Astrocyte of the spinal cord (primary cell): ENCODE data around the gene RACK1.
"Not testable (repeated sequence)": the region's sequence is repeated elsewhere in the genome, so short reads cannot be mapped to it uniquely, and the experiment has no call there.

ENCODE experiments used
- DNase-seq: peaks from one replicate; pipeline ENCODE4 v3.0.0; 2011; ENCODE audit warnings: low read depth, low spot score
- H3K4me3 ChIP-seq: 2 replicates; pipeline ENCODE4 v1.5.1; 2011; ENCODE audit warnings: low read depth, mild to moderate bottlenecking, low read length, moderate library complexity
- in situ Hi-C: cut with HindIII; loops from 2 replicates; pipeline ENCODE4 v1.10.0; 2017; ENCODE audit warnings: low sequenced_read_pairs
- TF ChIP-seq, protein P1 (sequence below): IDR thresholded peaks from 2 replicates; pipeline ENCODE4 v1.5.1; 2012; ENCODE audit warnings: low read depth, mild to moderate bottlenecking, low read length, inconsistent platforms

RACK1 gene

DNA sequence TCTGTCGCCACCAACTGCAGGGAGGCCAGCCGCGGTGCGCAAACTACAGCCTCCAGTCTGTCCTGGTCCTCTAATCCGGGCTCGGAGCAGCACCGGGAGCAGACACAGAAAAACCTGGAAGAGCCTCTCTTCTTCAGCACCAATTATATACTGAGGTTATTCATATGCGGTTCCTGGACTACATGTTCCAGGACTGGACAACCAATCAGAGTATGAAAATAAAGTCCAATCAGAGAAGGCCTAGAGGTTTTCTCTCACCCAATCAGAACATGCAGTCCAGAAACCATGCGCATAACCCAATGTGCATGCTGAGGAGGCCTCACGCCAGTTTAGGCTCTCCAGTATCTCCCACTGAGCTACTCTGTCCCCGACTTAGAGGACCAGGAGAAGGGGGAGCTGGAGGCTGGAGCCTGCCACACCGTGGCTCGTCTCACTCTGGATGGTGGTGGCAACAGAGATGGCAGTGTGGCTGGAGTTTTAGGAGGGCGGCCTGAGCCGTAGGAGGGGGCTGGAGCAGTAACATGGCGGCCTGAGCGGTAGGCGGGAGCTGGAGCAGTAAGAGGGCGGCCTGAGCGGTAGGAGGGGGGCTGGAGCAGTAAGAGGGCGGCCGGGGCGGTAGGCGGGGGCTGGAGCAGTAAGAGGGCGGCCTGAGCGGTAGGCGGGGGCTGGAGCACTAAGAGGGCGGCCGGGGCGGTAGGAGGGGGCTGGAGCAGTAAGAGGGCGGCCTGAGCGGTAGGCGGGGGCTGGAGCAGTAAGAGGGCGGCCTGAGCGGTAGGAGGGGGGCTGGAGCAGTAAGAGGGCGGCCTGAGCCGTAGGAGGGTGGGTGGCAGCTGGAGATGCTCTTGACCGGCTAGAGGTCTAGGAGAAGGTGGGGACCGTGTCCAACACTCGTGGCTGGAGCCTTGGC is 37.6 kb upstream of the RACK1 start:
- TF ChIP-seq, protein P1, sequence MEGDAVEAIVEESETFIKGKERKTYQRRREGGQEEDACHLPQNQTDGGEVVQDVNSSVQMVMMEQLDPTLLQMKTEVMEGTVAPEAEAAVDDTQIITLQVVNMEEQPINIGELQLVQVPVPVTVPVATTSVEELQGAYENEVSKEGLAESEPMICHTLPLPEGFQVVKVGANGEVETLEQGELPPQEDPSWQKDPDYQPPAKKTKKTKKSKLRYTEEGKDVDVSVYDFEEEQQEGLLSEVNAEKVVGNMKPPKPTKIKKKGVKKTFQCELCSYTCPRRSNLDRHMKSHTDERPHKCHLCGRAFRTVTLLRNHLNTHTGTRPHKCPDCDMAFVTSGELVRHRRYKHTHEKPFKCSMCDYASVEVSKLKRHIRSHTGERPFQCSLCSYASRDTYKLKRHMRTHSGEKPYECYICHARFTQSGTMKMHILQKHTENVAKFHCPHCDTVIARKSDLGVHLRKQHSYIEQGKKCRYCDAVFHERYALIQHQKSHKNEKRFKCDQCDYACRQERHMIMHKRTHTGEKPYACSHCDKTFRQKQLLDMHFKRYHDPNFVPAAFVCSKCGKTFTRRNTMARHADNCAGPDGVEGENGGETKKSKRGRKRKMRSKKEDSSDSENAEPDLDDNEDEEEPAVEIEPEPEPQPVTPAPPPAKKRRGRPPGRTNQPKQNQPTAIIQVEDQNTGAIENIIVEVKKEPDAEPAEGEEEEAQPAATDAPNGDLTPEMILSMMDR, result no peak
- in situ Hi-C loops, result no loop called here
- DNase-seq, result no peak
- no peak overlapping the region for H3K4me3 ChIP-seq

DNA sequence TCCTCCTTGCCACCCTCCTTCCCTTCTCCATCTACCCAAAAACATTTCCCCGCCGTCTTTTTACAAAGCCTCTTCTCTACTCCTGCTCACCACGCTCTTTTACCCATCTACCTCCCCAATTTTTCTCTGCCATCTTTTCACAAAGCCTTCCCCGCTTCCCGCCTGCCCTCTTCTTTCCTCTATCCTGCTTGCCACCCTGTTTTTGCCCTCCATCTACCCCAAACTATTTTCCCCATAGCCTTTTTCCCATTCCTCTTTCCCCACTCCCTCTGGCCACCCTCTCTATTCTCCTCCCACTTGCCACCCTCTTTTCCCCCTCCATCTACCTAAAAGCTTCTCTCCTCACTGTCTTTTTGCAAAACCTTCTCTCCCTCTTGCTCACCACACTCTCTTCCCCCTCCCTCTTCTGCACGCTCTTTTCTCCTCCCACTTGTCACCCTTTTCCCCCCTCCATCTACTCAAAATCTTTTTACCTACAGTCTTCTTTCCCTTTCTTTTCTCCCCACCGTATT is 36.6 kb upstream of the RACK1 start:
- no peak for DNase-seq
- in situ Hi-C loops, result no loop called here

DNA sequence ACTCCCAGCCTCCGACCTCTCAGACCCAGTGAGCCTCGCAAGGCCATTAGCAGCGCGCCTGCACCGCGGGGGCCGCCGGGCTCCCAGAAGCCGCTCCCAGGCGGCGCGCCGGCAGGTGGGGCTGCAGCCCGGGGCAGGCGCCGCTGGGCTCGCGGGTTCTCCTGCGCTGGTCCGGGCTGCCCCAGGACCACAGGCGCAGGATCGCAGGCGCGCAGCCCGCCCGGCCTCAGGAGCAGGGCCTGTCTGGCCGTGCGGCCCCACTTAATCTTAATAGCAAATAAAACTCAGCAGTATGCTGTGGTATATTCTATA is 29.7 kb upstream of the RACK1 start:
- H3K4me3 ChIP-seq, in situ Hi-C loops, DNase-seq: not testable (repeated sequence)

More for the DNA sequence above, 36.6 kb upstream of the RACK1 start:
- TF ChIP-seq, protein P1, result no peak
- H3K4me3 ChIP-seq, result no peak overlapping the region

DNA sequence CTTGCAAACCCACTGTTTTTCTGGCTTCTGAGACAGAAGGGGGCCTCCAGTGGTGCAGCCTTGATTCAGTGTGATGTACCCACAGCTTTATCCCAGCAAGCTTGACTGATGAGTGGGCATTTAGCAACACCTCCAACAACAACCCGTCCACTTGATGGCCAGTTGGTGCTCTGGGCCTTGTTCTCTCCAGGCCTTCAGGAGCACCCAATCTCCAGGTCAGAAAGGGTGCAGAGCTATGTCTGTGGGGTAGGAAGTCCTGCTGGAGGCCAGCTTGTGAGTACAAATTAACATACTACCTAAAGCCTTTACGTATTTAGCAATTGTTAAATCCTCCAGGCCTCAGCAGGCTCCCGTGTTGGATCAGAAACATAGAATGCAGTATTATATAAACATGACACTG is 27.4 kb upstream of the RACK1 start:
- in situ Hi-C loops, result no loop called here
- TF ChIP-seq, protein P1, result no peak

DNA sequence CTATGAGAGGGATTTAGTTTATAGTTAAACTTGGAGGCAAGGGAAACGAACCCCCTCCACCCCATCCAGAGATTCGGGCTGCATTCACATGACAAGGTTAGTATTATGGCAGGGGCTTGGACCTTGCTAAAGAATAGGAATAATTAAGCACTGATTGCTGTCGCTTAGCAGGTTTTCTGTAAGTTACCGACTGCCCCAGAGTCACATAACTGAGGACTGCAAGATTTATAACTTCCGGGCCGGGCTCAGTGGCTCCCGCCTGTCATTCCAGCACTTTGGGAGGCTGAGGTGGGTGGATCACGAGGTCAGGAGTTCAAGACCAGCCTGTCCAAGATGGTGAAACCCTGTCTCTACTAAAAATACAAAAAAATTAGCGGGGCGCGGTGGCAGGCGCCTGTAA is 24.2 kb upstream of the RACK1 start:
- H3K4me3 ChIP-seq, in situ Hi-C loops, DNase-seq: not testable (repeated sequence)

More for the DNA sequence above, 27.4 kb upstream of the RACK1 start:
- no peak for DNase-seq
- H3K4me3 ChIP-seq, result no peak overlapping the region

DNA sequence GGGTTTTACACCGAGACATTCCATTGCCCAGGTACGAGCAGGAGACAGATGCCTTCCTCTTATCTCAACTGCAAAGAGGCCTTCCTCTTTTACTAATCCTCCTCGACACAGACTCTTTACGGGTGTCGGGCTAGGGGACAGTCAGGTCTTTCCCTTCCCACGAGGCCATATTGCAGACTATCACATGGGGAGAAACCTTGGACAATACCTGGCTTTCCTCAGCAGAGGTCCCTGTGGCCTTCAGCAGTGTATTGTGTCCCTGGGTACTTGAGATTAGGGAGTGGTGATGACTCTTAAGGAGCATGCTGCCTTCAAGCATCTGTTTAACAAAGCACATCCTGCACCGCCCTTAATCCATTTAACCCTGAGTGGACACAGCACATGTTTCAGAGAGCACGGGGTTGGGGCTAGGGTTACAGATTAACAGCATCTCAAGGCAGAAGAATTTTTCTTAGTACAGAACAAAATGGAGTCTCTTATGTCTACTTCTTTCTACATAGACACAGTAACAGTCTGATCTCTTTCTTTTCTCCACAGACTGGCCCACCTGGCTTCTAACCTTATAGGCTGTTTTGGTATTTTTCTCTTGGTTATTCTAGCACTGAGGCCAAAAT is 23.7 kb upstream of the RACK1 start:
- in situ Hi-C loops, DNase-seq: not testable (repeated sequence)

DNA sequence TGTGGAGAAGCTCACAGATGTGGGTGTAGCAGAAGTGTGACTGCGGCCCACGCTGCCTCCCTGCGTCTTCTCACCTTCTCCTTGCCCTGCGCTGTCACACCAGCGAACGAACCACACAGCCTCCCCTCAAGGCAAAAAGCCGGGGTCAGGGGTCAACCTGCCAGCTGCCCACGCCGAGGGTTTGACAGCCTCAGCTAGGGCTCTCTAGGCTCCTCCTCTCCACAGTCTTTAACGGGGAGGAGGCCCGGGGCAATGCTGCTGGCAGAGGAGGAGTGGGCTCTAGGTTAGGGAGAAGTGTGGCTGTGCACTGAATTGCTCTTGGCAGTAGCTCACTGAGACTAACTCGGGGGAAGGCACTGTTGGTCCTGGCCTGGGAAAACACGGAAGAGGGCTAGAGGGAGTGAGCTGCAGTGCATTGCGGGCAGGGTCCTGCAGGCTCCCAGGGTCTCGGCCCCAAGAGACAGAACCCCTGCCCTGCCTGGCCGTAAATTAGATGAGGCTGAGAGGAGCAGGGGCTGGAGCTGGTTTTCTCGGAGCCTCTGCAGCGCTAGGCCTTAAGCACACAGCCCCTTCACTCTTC is 21.5 kb upstream of the RACK1 start:
- H3K4me3 ChIP-seq, result no peak overlapping the region
- in situ Hi-C loops, result no loop called here
- TF ChIP-seq, protein P1, result no peak
- no peak for DNase-seq

More for the DNA sequence above, 23.7 kb upstream of the RACK1 start:
- H3K4me3 ChIP-seq, result not testable (repeated sequence)

DNA sequence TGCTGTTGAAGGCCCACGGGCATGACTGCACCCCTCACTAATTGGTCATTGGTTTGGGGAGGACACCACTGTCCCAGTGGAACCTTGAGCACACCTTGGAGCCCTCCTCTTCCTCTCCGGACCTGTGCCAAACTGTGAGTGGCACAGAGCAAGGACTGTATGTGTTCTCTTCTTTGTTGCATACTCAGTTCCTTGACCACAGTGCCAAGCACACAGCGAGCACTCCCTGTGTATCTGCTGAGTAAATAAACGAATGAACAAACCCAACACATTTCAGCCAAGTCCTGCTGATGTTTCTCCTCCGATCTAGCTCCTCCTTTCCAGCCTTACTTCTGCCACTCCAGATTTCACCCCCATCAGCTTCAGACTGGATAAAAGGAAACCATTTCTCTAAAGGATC is 19.9 kb upstream of the RACK1 start:
- in situ Hi-C loops, result no loop called here
- TF ChIP-seq, protein P1, result no peak
- H3K4me3 ChIP-seq, result no peak overlapping the region
- no peak for DNase-seq
